WTC11 (cell line): ENCODE results near the gene GJD3. TPM values are rescaled to one million over a fixed set of nuclear protein-coding genes. Genes with fewer than 3 reads are reported as not detected.

ENCODE experiments used
- ATAC-seq: fragments of 200-7000 bp; cut with Tn5 transposase; 2 replicates; pipeline ENCODE4 v1.10.0; 2021; ENCODE audit warnings: mild to moderate bottlenecking, moderate library complexity
- CTCF ChIA-PET: fragments of 300-600 bp; sonication (Branson Sonifier 250); formaldehyde crosslinking; loops from one replicate; lab custom pipeline; 2021; ENCODE audit warnings: antibody characterized with exemption; lab: Charles Lee
- POLR2A ChIA-PET: fragments of 350-600 bp; sonication (Branson Sonifier 250); formaldehyde crosslinking; loops from one replicate; lab custom pipeline; 2021; ENCODE audit warnings: antibody characterized with exemption; lab: Charles Lee
- DNase-seq: peaks from one replicate; pipeline ENCODE4 v3.0.0; 2021; ENCODE audit warnings: low spot score
- H3K27ac Mint-ChIP-seq: 2 replicates; pipeline ENCODE4 v1.8.0; 2021; ENCODE audit warnings: mixed read lengths
- H3K27me3 Mint-ChIP-seq: 2 replicates; pipeline ENCODE4 v1.8.0; 2021; ENCODE audit warnings: low read depth, mild to moderate bottlenecking, moderate library complexity, mixed read lengths
- H3K36me3 Mint-ChIP-seq: 2 replicates; pipeline ENCODE4 v1.8.0; 2021; ENCODE audit warnings: mixed read lengths
- H3K4me1 Mint-ChIP-seq: 2 replicates; pipeline ENCODE4 v1.8.0; 2022; ENCODE audit warnings: mixed read lengths
- H3K4me3 Mint-ChIP-seq: 2 replicates; pipeline ENCODE4 v1.8.0; 2021; ENCODE audit warnings: mild to moderate bottlenecking, moderate library complexity, mixed read lengths
- H3K9me3 Mint-ChIP-seq: 2 replicates; pipeline ENCODE4 v1.8.0; 2021; ENCODE audit warnings: mixed read lengths
- AR ChIP-seq: fragments of 250-450 bp; sonication (Bioruptor Pico); IDR thresholded peaks from 2 replicates; pipeline ENCODE4 v1.9.0; 2021; ENCODE audit warnings: mild to moderate bottlenecking
- CBFB ChIP-seq: sonication (generic); formaldehyde crosslinking; IDR thresholded peaks from 2 replicates; pipeline ENCODE4 v1.8.1; 2022; ENCODE audit warnings: mild to moderate bottlenecking, low read depth, missing genetic modification reagents
- CREB1 ChIP-seq: sonication (generic); formaldehyde crosslinking; IDR thresholded peaks from 2 replicates; pipeline ENCODE4 v1.8.0; 2023; ENCODE audit warnings: mild to moderate bottlenecking, missing genetic modification reagents
- CREM ChIP-seq: sonication (generic); formaldehyde crosslinking; IDR thresholded peaks from 2 replicates; pipeline ENCODE4 v1.8.1; 2022; ENCODE audit warnings: mild to moderate bottlenecking, missing genetic modification reagents, moderate library complexity
- ESRRA ChIP-seq: sonication (generic); formaldehyde crosslinking; IDR thresholded peaks from 2 replicates; pipeline ENCODE4 v1.8.1; 2022; ENCODE audit warnings: mild to moderate bottlenecking, missing genetic modification reagents, borderline replicate concordance
- GTF2I ChIP-seq: fragments of 250-450 bp; sonication (Bioruptor Pico); conservative IDR thresholded peaks from 2 replicates; pipeline ENCODE4 v1.4.0; 2021; ENCODE audit warnings: mild to moderate bottlenecking
- HMGA2 ChIP-seq: fragments of 250-450 bp; sonication (Bioruptor Pico); IDR thresholded peaks from 2 replicates; pipeline ENCODE4 v1.4.0; 2021; ENCODE audit warnings: mild to moderate bottlenecking, moderate library complexity
- IRF1 ChIP-seq: sonication (generic); formaldehyde crosslinking; IDR thresholded peaks from 2 replicates; pipeline ENCODE4 v1.8.0; 2023; ENCODE audit warnings: missing genetic modification reagents
- JUN ChIP-seq: sonication (generic); formaldehyde crosslinking; IDR thresholded peaks from 2 replicates; pipeline ENCODE4 v1.8.0; 2023; ENCODE audit warnings: mild to moderate bottlenecking, missing genetic modification reagents
- KAT7 ChIP-seq: sonication (generic); formaldehyde crosslinking; IDR thresholded peaks from 2 replicates; pipeline ENCODE4 v1.8.1; 2023; ENCODE audit warnings: missing genetic modification reagents, mild to moderate bottlenecking, borderline replicate concordance
- NFYB ChIP-seq: sonication (generic); formaldehyde crosslinking; conservative IDR thresholded peaks from 2 replicates; pipeline ENCODE4 v1.8.0; 2022; ENCODE audit warnings: low read depth, missing genetic modification reagents
- PRRX2 ChIP-seq: fragments of 250-450 bp; sonication (Bioruptor Pico); IDR thresholded peaks from 2 replicates; pipeline ENCODE4 v1.8.0; 2021; ENCODE audit warnings: mild to moderate bottlenecking
- RORB ChIP-seq: fragments of 250-450 bp; sonication (Bioruptor Pico); IDR thresholded peaks from 2 replicates; pipeline ENCODE4 v1.9.0; 2021; ENCODE audit warnings: mild to moderate bottlenecking
- SMAD3 ChIP-seq: sonication (generic); formaldehyde crosslinking; IDR thresholded peaks from 2 replicates; pipeline ENCODE4 v1.8.0; 2022; ENCODE audit warnings: missing genetic modification reagents, mild to moderate bottlenecking, borderline replicate concordance
- TEAD4 ChIP-seq: sonication (generic); formaldehyde crosslinking; IDR thresholded peaks from 2 replicates; pipeline ENCODE4 v1.8.0; 2022; ENCODE audit warnings: mild to moderate bottlenecking, missing genetic modification reagents
- TP53 ChIP-seq: sonication (generic); formaldehyde crosslinking; IDR thresholded peaks from 2 replicates; pipeline ENCODE4 v1.8.1; 2023; ENCODE audit warnings: mild to moderate bottlenecking, missing genetic modification reagents
- ZNF121 ChIP-seq: sonication (generic); formaldehyde crosslinking; IDR thresholded peaks from 2 replicates; pipeline ENCODE4 v1.8.0; 2023; ENCODE audit warnings: missing genetic modification reagents
- ZNF219 ChIP-seq: sonication (generic); formaldehyde crosslinking; IDR thresholded peaks from 2 replicates; pipeline ENCODE4 v1.8.0; 2023; ENCODE audit warnings: missing genetic modification reagents, mild to moderate bottlenecking, borderline replicate concordance
- ZNF232 ChIP-seq: sonication (generic); formaldehyde crosslinking; IDR thresholded peaks from 2 replicates; pipeline ENCODE4 v1.8.0; 2022; ENCODE audit warnings: mild to moderate bottlenecking, missing genetic modification reagents
- ZNF317 ChIP-seq: sonication (generic); formaldehyde crosslinking; IDR thresholded peaks from 2 replicates; pipeline ENCODE4 v1.8.1; 2023; ENCODE audit warnings: low read depth, mild to moderate bottlenecking, moderate library complexity, missing genetic modification reagents, borderline replicate concordance
- total RNA-seq: library from RNA; stranded (reverse); gene quantifications from 3 replicates; pipeline ENCODE4 v1.2.3, GENCODE V29; 2021
- TF ChIP-seq, protein P1 (sequence below): sonication (generic); formaldehyde crosslinking; IDR thresholded peaks from 2 replicates; pipeline ENCODE4 v1.8.1; 2023; ENCODE audit warnings: mild to moderate bottlenecking, missing genetic modification reagents, moderate library complexity
- TF ChIP-seq, protein P2 (sequence below): sonication (generic); formaldehyde crosslinking; IDR thresholded peaks from 2 replicates; pipeline ENCODE4 v1.8.1; 2022; ENCODE audit warnings: low read depth, missing genetic modification reagents, borderline replicate concordance

The GJD3 gene
- total RNA-seq, 1 experiment from 2014 or later = 2.3 TPM

DNA sequence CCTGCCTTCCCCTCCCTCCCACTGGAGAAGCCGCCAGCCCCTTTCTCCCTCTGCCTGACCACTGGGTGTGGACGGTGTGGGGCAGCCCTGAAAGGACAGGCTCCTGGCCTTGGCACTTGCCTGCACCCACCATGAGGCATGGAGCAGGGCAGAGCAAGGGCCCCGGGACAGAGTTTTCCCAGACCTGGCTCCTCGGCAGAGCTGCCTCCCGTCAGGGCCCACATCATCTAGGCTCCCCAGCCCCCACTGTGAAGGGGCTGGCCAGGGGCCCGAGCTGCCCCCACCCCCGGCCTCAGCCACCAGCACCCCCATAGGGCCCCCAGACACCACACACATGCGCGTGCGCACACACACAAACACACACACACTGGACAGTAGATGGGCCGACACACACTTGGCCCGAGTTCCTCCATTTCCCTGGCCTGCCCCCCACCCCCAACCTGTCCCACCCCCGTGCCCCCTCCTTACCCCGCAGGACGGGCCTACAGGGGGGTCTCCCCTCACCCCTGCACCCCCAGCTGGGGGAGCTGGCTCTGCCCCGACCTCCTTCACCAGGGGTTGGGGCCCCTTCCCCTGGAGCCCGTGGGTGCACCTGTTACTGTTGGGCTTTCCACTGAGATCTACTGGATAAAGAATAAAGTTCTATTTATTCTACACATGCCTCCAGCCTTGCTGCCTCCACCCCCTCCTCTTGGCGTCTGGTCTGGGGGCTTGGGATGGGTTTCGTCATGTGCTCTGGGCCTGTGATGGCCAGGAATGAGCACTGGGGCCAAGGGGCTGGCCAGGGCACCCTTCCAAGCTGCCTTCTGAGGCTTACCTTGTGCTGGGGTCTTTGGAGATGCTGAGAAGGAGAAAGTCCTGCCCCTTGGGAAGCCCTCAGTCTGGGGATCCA is 7.3 kb downstream of the GJD3 start:
- H3K27ac Mint-ChIP-seq = no peak overlapping the region

GRCh38 chr17:40355804-40356758 is 8.5 kb downstream of the GJD3 start:
- ATAC-seq (no peak), DNase-seq (no peak)
- POLR2A ChIA-PET = interaction anchor here (3.2 kb wide), 1 partner anchor 50 kb away, joined by 14 read pairs; no protein-coding TSS in a partner anchor
- CTCF ChIA-PET = interaction anchor here (0.6 to 6.2 kb wide), 14 partner anchors 14 to 631 kb away, joined by 3 to 259 read pairs (median 9); partner anchors contain the start of genes RARA and TOP2A
- H3K9me3 Mint-ChIP-seq = no peaks in the 10 kb centered on the region
- H3K4me3 Mint-ChIP-seq = no peak overlapping the region
- peaks cover 13% of the 10 kb centered on the region for H3K36me3 Mint-ChIP-seq
- peaks cover 7% of the 10 kb centered on the region for H3K27me3 Mint-ChIP-seq
- H3K27ac Mint-ChIP-seq = no peak overlapping the region
- H3K4me1 Mint-ChIP-seq = peaks cover 45% of the 10 kb centered on the region
- TF ChIP-seq, protein P1, sequence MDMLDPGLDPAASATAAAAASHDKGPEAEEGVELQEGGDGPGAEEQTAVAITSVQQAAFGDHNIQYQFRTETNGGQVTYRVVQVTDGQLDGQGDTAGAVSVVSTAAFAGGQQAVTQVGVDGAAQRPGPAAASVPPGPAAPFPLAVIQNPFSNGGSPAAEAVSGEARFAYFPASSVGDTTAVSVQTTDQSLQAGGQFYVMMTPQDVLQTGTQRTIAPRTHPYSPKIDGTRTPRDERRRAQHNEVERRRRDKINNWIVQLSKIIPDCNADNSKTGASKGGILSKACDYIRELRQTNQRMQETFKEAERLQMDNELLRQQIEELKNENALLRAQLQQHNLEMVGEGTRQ (CRISPR knock-in tag) = peak; percentile 56
- TF ChIP-seq ESRRA (CRISPR knock-in tag) (no peak), TP53 (CRISPR knock-in tag) (no peak)

More for the DNA sequence above, 7.3 kb downstream of the GJD3 start:
- H3K4me3 Mint-ChIP-seq = no peak overlapping the region
- ChIA-PET CTCF (interaction anchor here (0.6 to 3.0 kb wide), 16 partner anchors 13 to 258 kb away, joined by 3 to 49 read pairs (median 4); partner anchors contain the start of genes RARA and TOP2A), POLR2A (no interaction called here)
- H3K36me3 Mint-ChIP-seq = peaks cover 10% of the 10 kb centered on the region
- TF ChIP-seq SMAD3 (CRISPR knock-in tag) = no peak
- TF ChIP-seq AR = no peak
- no peak for TF ChIP-seq RORB (CRISPR knock-in tag)
- TF ChIP-seq IRF1 (CRISPR knock-in tag) = no peak
- TF ChIP-seq NFYB = no peak
- no peak for TF ChIP-seq JUN (CRISPR knock-in tag)
- no peak for TF ChIP-seq GTF2I (CRISPR knock-in tag)
- TF ChIP-seq KAT7 (CRISPR knock-in tag) = no peak
- no peak for TF ChIP-seq ZNF219 (CRISPR knock-in tag)
- TF ChIP-seq, protein P2, sequence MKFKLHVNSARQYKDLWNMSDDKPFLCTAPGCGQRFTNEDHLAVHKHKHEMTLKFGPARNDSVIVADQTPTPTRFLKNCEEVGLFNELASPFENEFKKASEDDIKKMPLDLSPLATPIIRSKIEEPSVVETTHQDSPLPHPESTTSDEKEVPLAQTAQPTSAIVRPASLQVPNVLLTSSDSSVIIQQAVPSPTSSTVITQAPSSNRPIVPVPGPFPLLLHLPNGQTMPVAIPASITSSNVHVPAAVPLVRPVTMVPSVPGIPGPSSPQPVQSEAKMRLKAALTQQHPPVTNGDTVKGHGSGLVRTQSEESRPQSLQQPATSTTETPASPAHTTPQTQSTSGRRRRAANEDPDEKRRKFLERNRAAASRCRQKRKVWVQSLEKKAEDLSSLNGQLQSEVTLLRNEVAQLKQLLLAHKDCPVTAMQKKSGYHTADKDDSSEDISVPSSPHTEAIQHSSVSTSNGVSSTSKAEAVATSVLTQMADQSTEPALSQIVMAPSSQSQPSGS (CRISPR knock-in tag) = no peak
- no peak for TF ChIP-seq ZNF317 (CRISPR knock-in tag)
- no peak for TF ChIP-seq PRRX2
- TF ChIP-seq ZNF121 (CRISPR knock-in tag) = no peak
- TF ChIP-seq HMGA2 = no peak
- no peak for TF ChIP-seq CREM (CRISPR knock-in tag)
- TF ChIP-seq TEAD4 (CRISPR knock-in tag) = no peak
- no peak for TF ChIP-seq ZNF232
- TF ChIP-seq CREB1 = no peak
- no peak for TF ChIP-seq CBFB (CRISPR knock-in tag)
- H3K9me3 Mint-ChIP-seq = no peaks in the 10 kb centered on the region
- no peak for ATAC-seq
- peaks cover 49% of the 10 kb centered on the region for H3K4me1 Mint-ChIP-seq
- peaks cover 17% of the 10 kb centered on the region for H3K27me3 Mint-ChIP-seq
- DNase-seq = no peak
